ENCODE data around the gene CD2BP2.
"Not testable (repeated sequence)": the region's sequence is repeated elsewhere in the genome, so short reads cannot be mapped to it uniquely, and the experiment has no call there.

Gene CD2BP2

DNA sequence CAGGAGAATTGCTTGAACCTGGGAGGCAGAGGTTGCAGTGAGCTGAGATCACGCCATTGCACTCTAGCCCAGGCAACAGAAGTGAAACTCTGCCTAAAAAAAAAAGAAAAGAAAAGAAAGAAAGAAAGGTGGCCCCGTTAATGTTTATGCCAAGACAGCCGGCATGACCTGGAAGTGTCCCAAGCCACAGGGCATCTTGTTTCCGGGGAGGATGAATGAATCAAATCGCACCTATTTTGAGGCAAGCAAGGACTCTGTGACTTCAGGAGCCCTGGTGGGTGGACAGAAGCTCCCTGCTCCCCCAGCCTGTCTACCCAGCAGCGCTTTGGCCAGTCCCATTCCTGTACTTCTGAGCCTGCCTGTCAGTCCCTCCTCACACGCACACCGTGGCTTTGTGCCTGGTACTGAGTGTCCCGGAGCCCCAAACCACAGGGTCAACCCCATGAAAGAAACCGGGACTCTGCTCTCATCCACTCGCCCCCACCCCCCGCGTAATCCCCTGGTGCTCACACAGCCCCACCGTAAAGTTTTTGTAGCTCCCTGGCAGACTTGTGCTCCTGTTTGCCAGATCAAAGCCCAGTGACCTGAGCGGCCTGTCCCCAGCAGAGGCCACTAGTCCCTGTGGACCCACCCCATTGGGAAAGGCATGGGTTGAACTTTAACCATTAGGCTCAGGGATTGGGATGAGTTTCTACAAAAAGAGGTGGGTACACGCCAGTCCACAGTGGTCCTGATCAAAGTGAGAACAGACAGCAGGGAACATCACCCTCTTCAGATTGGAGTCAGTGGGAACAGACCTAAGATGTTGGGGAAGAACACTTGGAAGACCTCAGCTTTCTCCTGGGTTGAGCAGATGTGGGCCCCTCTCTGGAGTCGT, 19.3 kb downstream of the CD2BP2 start:
- H3K4me3 ChIP-seq (ENCODE audit: low read depth, low read length): peak overlapping the region; percentile 78
- peak; percentile 40 for DNase-seq (ENCODE audit: low read depth)
- TF ChIP-seq, protein P1, sequence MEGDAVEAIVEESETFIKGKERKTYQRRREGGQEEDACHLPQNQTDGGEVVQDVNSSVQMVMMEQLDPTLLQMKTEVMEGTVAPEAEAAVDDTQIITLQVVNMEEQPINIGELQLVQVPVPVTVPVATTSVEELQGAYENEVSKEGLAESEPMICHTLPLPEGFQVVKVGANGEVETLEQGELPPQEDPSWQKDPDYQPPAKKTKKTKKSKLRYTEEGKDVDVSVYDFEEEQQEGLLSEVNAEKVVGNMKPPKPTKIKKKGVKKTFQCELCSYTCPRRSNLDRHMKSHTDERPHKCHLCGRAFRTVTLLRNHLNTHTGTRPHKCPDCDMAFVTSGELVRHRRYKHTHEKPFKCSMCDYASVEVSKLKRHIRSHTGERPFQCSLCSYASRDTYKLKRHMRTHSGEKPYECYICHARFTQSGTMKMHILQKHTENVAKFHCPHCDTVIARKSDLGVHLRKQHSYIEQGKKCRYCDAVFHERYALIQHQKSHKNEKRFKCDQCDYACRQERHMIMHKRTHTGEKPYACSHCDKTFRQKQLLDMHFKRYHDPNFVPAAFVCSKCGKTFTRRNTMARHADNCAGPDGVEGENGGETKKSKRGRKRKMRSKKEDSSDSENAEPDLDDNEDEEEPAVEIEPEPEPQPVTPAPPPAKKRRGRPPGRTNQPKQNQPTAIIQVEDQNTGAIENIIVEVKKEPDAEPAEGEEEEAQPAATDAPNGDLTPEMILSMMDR (conservative IDR thresholded peaks at IDR 0.05; ENCODE audit: low read depth, low read length): no peak

DNA sequence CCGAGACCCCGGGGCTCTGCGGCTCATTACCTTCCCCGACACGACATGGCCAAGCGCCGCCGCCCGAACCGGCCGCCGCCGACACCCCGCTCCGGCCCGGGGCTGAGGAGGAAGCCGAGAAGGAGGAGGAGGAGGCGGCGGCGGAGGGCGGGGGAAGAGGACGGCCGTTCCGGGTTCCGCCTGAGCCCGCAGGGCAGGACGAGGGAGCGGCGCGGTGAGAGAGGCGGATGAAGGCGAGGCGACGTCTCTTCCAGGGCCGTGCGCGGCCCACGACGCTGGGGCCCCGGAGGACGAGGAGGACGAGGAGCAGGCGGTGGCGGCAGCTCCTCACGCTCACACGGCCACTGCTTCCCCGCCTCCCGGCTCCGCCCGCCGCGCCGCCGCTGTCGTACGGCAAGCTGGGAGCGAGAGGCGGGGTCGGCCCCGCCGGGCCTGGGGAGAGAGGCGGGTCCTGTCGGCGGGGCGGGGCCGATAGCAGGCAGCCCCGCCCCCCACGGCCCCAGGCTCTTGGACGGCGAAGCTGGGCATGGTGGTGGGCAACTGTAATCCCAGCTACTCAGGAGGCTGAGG, 20.0 kb downstream of the CD2BP2 start:
- H3K4me3 ChIP-seq (ENCODE audit: low read depth, low read length): peak overlapping the region; percentile 78
- DNase-seq (ENCODE audit: low read depth): peak; percentile 71

DNA sequence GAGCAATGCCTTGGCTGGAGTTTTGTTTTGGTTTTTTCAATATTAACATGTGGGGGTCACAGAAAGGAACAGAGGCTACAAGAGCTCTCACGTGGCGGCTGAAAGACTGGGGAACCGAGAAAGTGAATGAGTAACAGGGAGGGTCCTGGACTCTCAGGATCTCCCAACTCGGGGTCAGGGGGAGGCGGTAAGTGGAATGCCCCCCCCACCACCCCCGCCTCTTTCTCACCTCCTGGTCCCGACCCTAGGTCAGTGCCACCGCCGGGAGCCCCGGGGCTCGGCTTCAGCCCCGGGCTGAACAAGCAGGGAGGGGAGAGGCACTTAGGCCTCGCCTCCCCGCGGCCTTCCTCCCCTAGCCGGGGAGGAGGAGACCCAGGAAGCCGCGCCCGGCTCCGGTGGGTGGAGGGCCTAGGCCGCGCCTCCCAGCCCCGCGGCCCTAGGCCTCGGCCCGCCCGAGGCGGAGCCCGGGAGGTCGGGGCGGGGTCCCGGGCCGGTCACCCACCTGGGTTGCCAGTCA, 20.6 kb downstream of the CD2BP2 start:
- peak; percentile 80 for DNase-seq (ENCODE audit: low read depth)
- H3K4me3 ChIP-seq (ENCODE audit: low read depth, low read length): peak overlapping the region; percentile 78

DNA sequence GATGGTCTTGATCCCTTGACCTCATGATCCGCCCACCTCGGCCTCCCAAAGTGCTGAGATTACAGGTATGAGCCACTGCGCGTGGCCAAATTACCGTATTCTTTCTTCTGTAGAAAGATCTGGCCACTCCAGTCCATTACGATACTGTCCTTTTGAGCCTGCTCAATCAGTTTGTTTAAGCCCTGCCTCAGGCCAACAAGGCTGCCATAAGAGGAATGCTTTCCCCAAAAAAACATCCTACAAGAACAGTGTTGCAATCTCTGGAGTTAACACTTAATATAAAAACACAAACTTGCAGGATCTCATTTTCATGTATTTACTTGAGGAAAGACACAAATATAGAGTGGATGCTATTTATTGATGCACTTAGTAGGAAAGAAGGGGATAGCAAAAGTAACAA, 30.9 kb downstream of the CD2BP2 start:
- DNase-seq (ENCODE audit: low read depth); H3K4me3 ChIP-seq (ENCODE audit: low read depth, low read length): not testable (repeated sequence)

DNA sequence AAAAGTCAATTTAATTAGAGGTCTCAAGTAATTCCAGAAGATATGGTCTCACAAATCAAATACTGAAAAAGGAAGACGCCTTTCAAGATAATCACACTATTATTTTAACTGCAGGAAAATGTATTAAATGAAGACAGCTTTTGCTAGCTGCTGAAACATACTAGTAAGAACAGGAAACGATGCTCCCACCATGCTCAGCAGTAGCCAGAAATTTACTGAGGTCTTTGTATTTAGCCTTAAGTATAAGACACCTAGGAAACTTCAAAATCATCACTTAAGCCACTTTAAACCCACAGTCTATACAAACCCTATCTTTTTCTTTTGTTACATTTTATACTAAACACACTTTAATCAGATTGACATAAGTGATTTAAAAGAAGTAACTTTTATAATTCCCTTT, 36.5 kb downstream of the CD2BP2 start:
- not testable (repeated sequence) for H3K4me3 ChIP-seq (ENCODE audit: low read depth, low read length); DNase-seq (ENCODE audit: low read depth)

DNA sequence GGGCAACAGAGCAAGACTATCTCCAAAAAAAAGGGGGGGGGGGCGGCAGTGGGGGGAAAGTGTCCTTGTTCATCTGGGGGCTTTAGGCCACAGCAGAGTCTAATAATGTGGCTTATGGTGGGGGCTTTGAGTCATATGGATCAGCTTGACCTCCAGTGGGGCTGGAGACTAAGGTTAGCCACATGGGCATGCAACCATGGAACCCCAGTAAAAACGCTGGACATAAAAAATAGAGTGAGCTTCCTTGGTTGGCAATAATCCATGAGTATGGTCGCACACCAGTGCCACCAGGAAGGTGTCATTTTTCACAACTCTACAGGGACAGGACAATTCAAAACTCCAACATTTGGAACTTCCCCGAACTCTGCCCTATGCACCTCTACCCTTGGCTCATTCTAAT, 44.2 kb downstream of the CD2BP2 start:
- not testable (repeated sequence) for H3K4me3 ChIP-seq (ENCODE audit: low read depth, low read length); DNase-seq (ENCODE audit: low read depth)

DNA sequence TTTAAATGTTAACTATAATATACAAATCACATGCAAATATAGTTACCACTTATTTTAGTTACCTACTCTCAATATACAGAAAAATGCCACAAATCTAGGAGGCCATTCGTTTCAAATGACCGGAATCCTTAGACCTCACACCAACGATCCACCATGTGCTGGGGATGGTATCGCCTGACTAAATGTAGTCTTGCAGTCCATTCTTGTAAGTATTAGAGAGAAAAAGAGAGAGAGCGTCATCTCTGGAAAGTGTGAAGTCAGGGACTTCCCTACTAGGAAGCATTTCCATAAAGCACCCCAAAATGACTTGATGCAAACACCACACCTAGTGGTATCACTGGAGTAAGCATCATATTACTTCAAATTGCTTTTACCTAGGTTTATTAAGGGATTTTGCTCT, 45.9 kb downstream of the CD2BP2 start:
- not testable (repeated sequence) for H3K4me3 ChIP-seq (ENCODE audit: low read depth, low read length); DNase-seq (ENCODE audit: low read depth)
